Activated CD8-positive, alpha-beta memory T cell treated with anti-CD3 and anti-CD28 coated beads, Interleukin-2, amount 50 U/mL, for 24 hours (primary cell): ENCODE data around the gene VWA2.

Experiments
- DNase-seq: peaks from one replicate; pipeline ENCODE4 v3.0.0-alpha.2; 2020; ENCODE audit errors: extremely low read depth

Gene VWA2

GRCh38 chr10:114239117-114239993, at the start of gene VWA2:
Gene VWA2, plus strand, starts transcription at chr10:114239254. Its CDS starts 9,460 bp downstream, at chr10:114248714.
- no peak for DNase-seq

- no peak for DNase-seq
Observed at GRCh38 chr10:114189700-114190099, 49.4 kb upstream of the VWA2 start.

- no peak for DNase-seq
Observed at GRCh38 chr10:114195079-114195478, 44.0 kb upstream of the VWA2 start.

GRCh38 chr10:114199239-114199638, 39.8 kb upstream of the VWA2 start:
- DNase-seq, result no peak

GRCh38 chr10:114202812-114203211, 36.2 kb upstream of the VWA2 start:
- no peak for DNase-seq

- no peak for DNase-seq
Observed at GRCh38 chr10:114206902-114207301, 32.2 kb upstream of the VWA2 start.

GRCh38 chr10:114207349-114207748, 31.7 kb upstream of the VWA2 start:
- DNase-seq, result no peak

GRCh38 chr10:114208351-114208750, 30.7 kb upstream of the VWA2 start:
- DNase-seq, result no peak

GRCh38 chr10:114212153-114212552, 26.9 kb upstream of the VWA2 start:
- DNase-seq, result no peak

- DNase-seq, result no peak
Observed at GRCh38 chr10:114215033-114215432, 24.0 kb upstream of the VWA2 start.

GRCh38 chr10:114220281-114220680, 18.8 kb upstream of the VWA2 start:
- no peak for DNase-seq

GRCh38 chr10:114221235-114221634, 17.8 kb upstream of the VWA2 start:
- no peak for DNase-seq

- DNase-seq, result no peak
Observed at GRCh38 chr10:114223066-114223465, 16.0 kb upstream of the VWA2 start.

- no peak for DNase-seq
Observed at GRCh38 chr10:114228156-114228555, 10.9 kb upstream of the VWA2 start.

- no peak for DNase-seq
Observed at GRCh38 chr10:114232561-114233176, 6.4 kb upstream of the VWA2 start.

- no peak for DNase-seq
Observed at GRCh38 chr10:114233482-114233881, 5.6 kb upstream of the VWA2 start.

- no peak for DNase-seq
Observed at GRCh38 chr10:114234132-114234531, 4.9 kb upstream of the VWA2 start.

- DNase-seq, result no peak
Observed at GRCh38 chr10:114239994-114240345, 916 bp downstream of the VWA2 start.

GRCh38 chr10:114242235-114242634, 3.2 kb downstream of the VWA2 start:
- no peak for DNase-seq

- no peak for DNase-seq
Observed at GRCh38 chr10:114243661-114244060, 4.6 kb downstream of the VWA2 start.

- DNase-seq, result no peak
Observed at GRCh38 chr10:114244126-114244525, 5.1 kb downstream of the VWA2 start.

- no peak for DNase-seq
Observed at GRCh38 chr10:114245121-114245791, 6.2 kb downstream of the VWA2 start.
